Activated CD4-positive, CD25-positive, alpha-beta regulatory T cell (primary cell): Measurements from ENCODE around the gene ARMC12.

Source experiments
- DNase-seq, 4 experiments: peaks; one replicate each; lab custom pipeline; 2025; lab: John Stamatoyannopoulos, UW

ARMC12 gene

GRCh38 chr6:35775031-35775430 lies 38.2 kb downstream of the ARMC12 start:
- DNase-seq, result no peak

GRCh38 chr6:35776364-35777215 lies 39.8 kb downstream of the ARMC12 start, which contains the start of gene CLPSL2:
CLPSL2 (plus strand) TSS chr6:35776598; CDS start chr6:35776619, 21 bp downstream.
- DNase-seq, result no peak

- no peak for DNase-seq
Measured at GRCh38 chr6:35777356-35778102, 40.7 kb downstream of the ARMC12 start.

GRCh38 chr6:35778437-35778836 lies 41.6 kb downstream of the ARMC12 start:
- DNase-seq, result no peak

GRCh38 chr6:35780719-35781118 lies 43.9 kb downstream of the ARMC12 start, which contains the start of gene CLPSL1:
CLPSL1 (plus strand) TSS chr6:35781019; CDS start chr6:35781111, 92 bp downstream.
- no peak for DNase-seq

- DNase-seq, result no peak
Measured at GRCh38 chr6:35781290-35781689, 44.5 kb downstream of the ARMC12 start.

GRCh38 chr6:35782424-35782823 lies 45.6 kb downstream of the ARMC12 start:
- no peak for DNase-seq

- DNase-seq, result no peak
Measured at GRCh38 chr6:35784200-35784599, 47.4 kb downstream of the ARMC12 start.

GRCh38 chr6:35786272-35786671 lies 49.4 kb downstream of the ARMC12 start:
- no peak for DNase-seq

- DNase-seq, result no peak
Measured at GRCh38 chr6:35786810-35787209, 50.0 kb downstream of the ARMC12 start.

- DNase-seq, result no peak
Measured at GRCh38 chr6:35787266-35788218, 50.7 kb downstream of the ARMC12 start.

GRCh38 chr6:35788423-35788982 lies 51.7 kb downstream of the ARMC12 start:
- no peak for DNase-seq

GRCh38 chr6:35790683-35791082 lies 53.9 kb downstream of the ARMC12 start:
- no peak for DNase-seq

GRCh38 chr6:35794536-35795452 lies 58.0 kb downstream of the ARMC12 start:
- no peak for DNase-seq

GRCh38 chr6:35795453-35796071 lies 58.7 kb downstream of the ARMC12 start:
- no peak for DNase-seq

GRCh38 chr6:35796236-35796635 lies 59.4 kb downstream of the ARMC12 start:
- DNase-seq, result no peak

- DNase-seq, result no peak
Measured at GRCh38 chr6:35797837-35798526, 61.1 kb downstream of the ARMC12 start.
